ENCODE measurements around the gene SLC15A3.

The SLC15A3 gene

GRCh38 chr11:60944490-60945294 is 7.3 kb downstream of the SLC15A3 start:
- no peak for DNase-seq

- peak; percentile 76 for DNase-seq
Observed at GRCh38 chr11:60942970-60943565, 8.9 kb downstream of the SLC15A3 start.

GRCh38 chr11:60942219-60942618 is 9.8 kb downstream of the SLC15A3 start:
- peak; percentile 36 for DNase-seq

- no peak for DNase-seq
Observed at GRCh38 chr11:60941371-60942119, 10.4 kb downstream of the SLC15A3 start.

GRCh38 chr11:60939855-60940254 is 12.1 kb downstream of the SLC15A3 start:
- DNase-seq: no peak

- no peak for DNase-seq
Observed at GRCh38 chr11:60939301-60939700, 12.7 kb downstream of the SLC15A3 start.

GRCh38 chr11:60938500-60938899 is 13.5 kb downstream of the SLC15A3 start:
- no peak for DNase-seq

GRCh38 chr11:60937811-60938210 is 14.2 kb downstream of the SLC15A3 start:
- DNase-seq: no peak

- no peak for DNase-seq
Observed at GRCh38 chr11:60937144-60937527, 14.8 kb downstream of the SLC15A3 start.

GRCh38 chr11:60936467-60937143 is 15.4 kb downstream of the SLC15A3 start:
- no peak for DNase-seq

- no peak for DNase-seq
Observed at GRCh38 chr11:60935676-60936442, 16.1 kb downstream of the SLC15A3 start.

GRCh38 chr11:60934790-60935605 is 17.0 kb downstream of the SLC15A3 start:
- DNase-seq: no peak

- no peak for DNase-seq
Observed at GRCh38 chr11:60934124-60934789, 17.7 kb downstream of the SLC15A3 start.

- no peak for DNase-seq
Observed at GRCh38 chr11:60933416-60934123, 18.4 kb downstream of the SLC15A3 start.

- DNase-seq: no peak
Observed at GRCh38 chr11:60932605-60933356, 19.2 kb downstream of the SLC15A3 start.

GRCh38 chr11:60931917-60932316 is 20.1 kb downstream of the SLC15A3 start:
- DNase-seq: no peak

GRCh38 chr11:60930394-60930793 is 21.6 kb downstream of the SLC15A3 start:
- no peak for DNase-seq

- DNase-seq: no peak
Observed at GRCh38 chr11:60929764-60930163, 22.2 kb downstream of the SLC15A3 start.

- no peak for DNase-seq
Observed at GRCh38 chr11:60928563-60929001, 23.4 kb downstream of the SLC15A3 start.
